ENCODE data around the gene RPE65. TPM values are rescaled to one million over a fixed set of nuclear protein-coding genes. Genes with fewer than 3 reads are reported as not detected.

RPE65 gene
- total and polyA plus RNA-seq, 2 of the 4 experiments (the other 2 are of a cell fraction), result under 0.01 TPM; not detected in 1

- ATAC-seq (ENCODE audit: low read depth) (no peak), DNase-seq (no peak)
- Histone ChIP-seq H4K91ac (ENCODE audit: insufficient read depth, low read depth, low read length) (no peak overlapping the region), H4K20me1 (ENCODE audit: insufficient read depth, low read length) (no peaks in the 10 kb centered on the region), H3K9me3 (ENCODE audit: control insufficient read depth, insufficient read depth, low read length) (no peaks in the 10 kb centered on the region), H3K14ac (replicated peaks; ENCODE audit: low read depth, low read length) (no peak overlapping the region), H3K27ac (ENCODE audit: insufficient read depth, low read length) (no peak overlapping the region), H2BK20ac (ENCODE audit: low read depth, low read length) (no peak overlapping the region), H2AFZ (replicated peaks; ENCODE audit: low read length, poor library complexity) (no peak overlapping the region), H3K4ac (ENCODE audit: low read depth, low read length) (no peak overlapping the region), H3K23ac (ENCODE audit: low read depth, low read length) (no peak overlapping the region), H3K27me3 (ENCODE audit: control insufficient read depth, insufficient read depth, low read length) (no peaks in the 10 kb centered on the region), H3K4me2 (ENCODE audit: low read depth, low read length) (no peak overlapping the region), H3K4me3 (ENCODE audit: insufficient read depth, low read depth, low read length) (no peak overlapping the region), H3K9me1 (ENCODE audit: insufficient read depth, low read length) (no peaks in the 10 kb centered on the region; the same call in 1 of the 2 replicates), H3K4me1 (ENCODE audit: control insufficient read depth, insufficient read depth, low read length) (no peaks in the 10 kb centered on the region), H3K18ac (ENCODE audit: low read depth, low read length) (no peak overlapping the region), H3K9ac (ENCODE audit: low read depth, low read length) (no peak overlapping the region), H4K5ac (ENCODE audit: low read depth, low read length) (no peak overlapping the region), H2BK120ac (ENCODE audit: low read depth, low read length) (no peak overlapping the region), H3K79me1 (ENCODE audit: low read depth in 1 of 2, low read length in 2 of 2) (no peaks in the 10 kb centered on the region), H2AK5ac (ENCODE audit: low read depth, low read length) (no peak overlapping the region), H2BK5ac (ENCODE audit: low read depth, low read length, poor library complexity, severe bottlenecking) (no peak overlapping the region), H2BK15ac (ENCODE audit: low read depth, low read length) (no peak overlapping the region), H2AK9ac (replicated peaks; ENCODE audit: low read depth, low read length, poor library complexity) (no peak overlapping the region), H4K8ac (ENCODE audit: low read depth in 2 of 2, low read length in 2 of 2) (no peak overlapping the region), H3K36me3 (ENCODE audit: control insufficient read depth, insufficient read depth, low read length) (no peaks in the 10 kb centered on the region), H3K56ac (ENCODE audit: extremely low read depth, insufficient read depth, low read length) (no peak overlapping the region)
- WGBS, 2 experiments (ENCODE audit: extremely low coverage in 2 of 2, insufficient read length in 1 of 2), result no CpG with 5 or more reads among the region's 7 CpGs
- ChIA-PET POLR2A (ENCODE audit: unreplicated experiment) (no interaction called here), CTCF (no interaction called here)
- TF ChIP-seq CTCF (conservative IDR thresholded peaks at IDR 0.05; ENCODE audit: low read depth, low read length), result no peak
- TF ChIP-seq SMC3 (IDR thresholded peaks at IDR 0.05; ENCODE audit: low read depth, low read length), result no peak
- TF ChIP-seq FOS (IDR thresholded peaks at IDR 0.05; ENCODE audit: low read depth, low read length), result no peak
- no peak for TF ChIP-seq CEBPB (IDR thresholded peaks at IDR 0.05; ENCODE audit: low read depth, low read length)
- TF ChIP-seq NFE2L2 (IDR thresholded peaks at IDR 0.05; ENCODE audit: low read depth, low read length), result no peak
- no peak for TF ChIP-seq RCOR1 (IDR thresholded peaks at IDR 0.05; ENCODE audit: insufficient replicate concordance, low read length)
- TF ChIP-seq ELK1 (IDR thresholded peaks at IDR 0.05; ENCODE audit: borderline replicate concordance, low read depth, low read length), result no peak
- no peak for TF ChIP-seq CHD1 (IDR thresholded peaks at IDR 0.05; ENCODE audit: low read depth, low read length)
- TF ChIP-seq MAZ (IDR thresholded peaks at IDR 0.05; ENCODE audit: borderline replicate concordance, low read depth, low read length), result no peak
- TF ChIP-seq BHLHE40 (IDR thresholded peaks at IDR 0.05; ENCODE audit: low read depth, low read length), result no peak
- TF ChIP-seq RFX5 (IDR thresholded peaks at IDR 0.05; ENCODE audit: low read depth, low read length), result no peak
- TF ChIP-seq MXI1 (IDR thresholded peaks at IDR 0.05; ENCODE audit: borderline replicate concordance, low read depth, low read length), result no peak
- in situ Hi-C loops (cut with MboI; ENCODE audit: low sequenced_read_pairs) (no loop called here), dilution Hi-C loops (cut with HindIII; ENCODE audit: low sequenced_read_pairs, unreplicated experiment) (no loop called here), intact Hi-C loops (cut with micrococcal nuclease) (loop anchor here (10.0 kb wide), 1 partner anchor 214 kb away; the partner anchor contains the start of gene WLS)
- BruUV-seq (replicated peaks), result no TSS peak
Measured at GRCh38 chr1:68448365-68448764, 1.4 kb downstream of the RPE65 start.

All from IMR-90 (cell line).